Measurements from ENCODE around the gene IDH3B.

DNA sequence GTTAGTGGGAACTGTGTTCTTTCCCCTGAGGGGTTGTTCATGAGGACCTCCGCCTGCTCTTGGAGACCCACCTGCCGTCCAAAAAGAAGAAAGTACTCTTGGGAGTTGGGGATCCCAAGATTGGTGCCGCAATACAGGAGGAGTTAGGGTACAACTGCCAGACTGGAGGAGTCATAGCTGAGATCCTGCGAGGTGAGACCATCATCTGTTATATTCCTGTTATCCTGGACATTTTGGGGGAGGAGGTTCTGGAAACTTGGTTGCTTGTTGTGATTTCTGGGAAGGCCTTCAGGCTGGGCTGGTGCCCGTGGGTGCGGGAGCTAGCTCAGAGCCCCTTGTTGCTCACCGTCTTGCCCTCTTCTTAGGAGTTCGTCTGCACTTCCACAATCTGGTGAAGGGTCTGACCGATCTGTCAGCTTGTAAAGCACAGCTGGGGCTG, 9.6 kb downstream of the IDH3B start:
- no peak for TF ChIP-seq POLR2A (IDR thresholded peaks at IDR 0.05)
- TF ChIP-seq, protein P1, sequence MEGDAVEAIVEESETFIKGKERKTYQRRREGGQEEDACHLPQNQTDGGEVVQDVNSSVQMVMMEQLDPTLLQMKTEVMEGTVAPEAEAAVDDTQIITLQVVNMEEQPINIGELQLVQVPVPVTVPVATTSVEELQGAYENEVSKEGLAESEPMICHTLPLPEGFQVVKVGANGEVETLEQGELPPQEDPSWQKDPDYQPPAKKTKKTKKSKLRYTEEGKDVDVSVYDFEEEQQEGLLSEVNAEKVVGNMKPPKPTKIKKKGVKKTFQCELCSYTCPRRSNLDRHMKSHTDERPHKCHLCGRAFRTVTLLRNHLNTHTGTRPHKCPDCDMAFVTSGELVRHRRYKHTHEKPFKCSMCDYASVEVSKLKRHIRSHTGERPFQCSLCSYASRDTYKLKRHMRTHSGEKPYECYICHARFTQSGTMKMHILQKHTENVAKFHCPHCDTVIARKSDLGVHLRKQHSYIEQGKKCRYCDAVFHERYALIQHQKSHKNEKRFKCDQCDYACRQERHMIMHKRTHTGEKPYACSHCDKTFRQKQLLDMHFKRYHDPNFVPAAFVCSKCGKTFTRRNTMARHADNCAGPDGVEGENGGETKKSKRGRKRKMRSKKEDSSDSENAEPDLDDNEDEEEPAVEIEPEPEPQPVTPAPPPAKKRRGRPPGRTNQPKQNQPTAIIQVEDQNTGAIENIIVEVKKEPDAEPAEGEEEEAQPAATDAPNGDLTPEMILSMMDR (IDR thresholded peaks at IDR 0.05 in 8 of 11, conservative IDR thresholded peaks at IDR 0.05 in 3 of 11): no peak
